K562 (cell line): Measurements from ENCODE around the gene GJE1. TPM values are rescaled to one million over a fixed set of nuclear protein-coding genes. Genes with fewer than 3 reads are reported as not detected.

Source experiments
- ATAC-seq: fragments of 200-7000 bp; cut with Tn5 transposase; 3 replicates; pipeline ENCODE4 v1.9.1; 2020; ENCODE audit warnings: moderate library complexity
- BruUV-seq: library from RNA; stranded (reverse); fragments of 400-500 nt; replicated peaks from 2 replicates; lab custom pipeline; 2021; lab: Mats Ljungman, UMichigan
- CTCF ChIA-PET: fragments of 300-600 bp; formaldehyde crosslinking; extraction: SDS; loops from one replicate; lab custom pipeline; 2021; ENCODE audit warnings: low intra/inter-chr PET ratio; lab: Yijun Ruan, JAX
- POLR2A ChIA-PET: fragments of 300-600, 350-650 bp; sonication (Branson Sonifier 250); formaldehyde crosslinking; extraction: SDS; loops from one replicate; lab custom pipeline; 2021; ENCODE audit warnings: antibody characterized with exemption, inconsistent platforms; lab: Yijun Ruan, JAX
- DNase-seq, 4 experiments: peaks; one replicate each; pipeline versions ENCODE4 v3.0.0 to v3.0.0-alpha.2; 2011 to 2018; ENCODE audit warnings: low spot score in 3 of 4, mixed read lengths in 3 of 4; ENCODE audit errors: extremely low read depth in 1 of 4
- FAIRE-seq: peaks from 2 replicates; lab custom pipeline; 2011; peaks lifted over from hg19 to GRCh38; lab: Jason Lieb, UNC
- H2AFZ ChIP-seq: 2 replicates; pipeline ENCODE4 v1.6.0; 2011; ENCODE audit warnings: low read depth, low read length, control low read depth, inconsistent platforms
- H3K27ac ChIP-seq: fragments of 200-600 bp; 3 replicates; pipeline ENCODE4 v1.8.0; 2011; ENCODE audit warnings: low read depth, mild to moderate bottlenecking, control low read depth, inconsistent platforms, low read length, moderate library complexity, mixed read lengths; ENCODE audit errors: extremely low read depth
- H3K27me3 ChIP-seq, 2 experiments: fragments of 300-600 bp in 1 of 2; 2 replicates in 1 of 2; 3 replicates in 1 of 2; pipeline versions ENCODE4 v1.6.0 to v1.8.0; 2011; ENCODE audit warnings: inconsistent platforms in 2 of 2, low read length in 2 of 2, mild to moderate bottlenecking in 1 of 2, mixed read lengths in 1 of 2, moderate library complexity in 1 of 2; ENCODE audit not compliant: control insufficient read depth in 2 of 2, insufficient read depth in 2 of 2
- H3K36me3 ChIP-seq: fragments of 300-600 bp; 3 replicates; pipeline ENCODE4 v1.8.0; 2011; ENCODE audit warnings: mild to moderate bottlenecking, low read length, inconsistent platforms; ENCODE audit not compliant: control insufficient read depth, insufficient read depth
- H3K4me1 ChIP-seq, 2 experiments: fragments of 200-600 bp in 1 of 2; replicated peaks in 1 of 2; 2 replicates in 1 of 2; 3 replicates in 1 of 2; pipeline versions ENCODE4 v1.5.1 to v1.8.0; 2011; ENCODE audit warnings: inconsistent platforms in 2 of 2, low read length in 2 of 2, mild to moderate bottlenecking in 1 of 2, mixed read lengths in 1 of 2, moderate library complexity in 1 of 2; ENCODE audit not compliant: control insufficient read depth in 2 of 2, insufficient read depth in 2 of 2
- H3K4me2 ChIP-seq: 2 replicates; pipeline ENCODE4 v1.6.1; 2011; ENCODE audit warnings: low read length, control low read depth, inconsistent platforms, mixed read lengths; ENCODE audit not compliant: insufficient read depth
- H3K4me3 ChIP-seq: fragments of 200-600 bp; sonication (generic), shearing (Covaris generic); 2 replicates; pipeline ENCODE4 v1.5.1; 2016; ENCODE audit warnings: control low read depth, inconsistent platforms
- H3K79me2 ChIP-seq: fragments of 200-600 bp; 3 replicates; pipeline ENCODE4 v1.8.0; 2011; ENCODE audit warnings: low read length, inconsistent platforms; ENCODE audit not compliant: control insufficient read depth, insufficient read depth
- H3K9ac ChIP-seq, 2 experiments: 2 replicates each; pipeline versions ENCODE4 v1.6.0 to v1.6.1; 2011; ENCODE audit warnings: low read depth in 2 of 2, low read length in 2 of 2, control low read depth in 1 of 2, inconsistent platforms in 1 of 2, mild to moderate bottlenecking in 1 of 2, mixed read lengths in 1 of 2; ENCODE audit not compliant: insufficient read depth in 1 of 2
- H3K9me1 ChIP-seq: one replicate; pipeline ENCODE4 v1.6.0; 2011; ENCODE audit warnings: inconsistent platforms, mild to moderate bottlenecking, low read length, moderate library complexity; ENCODE audit not compliant: control insufficient read depth, insufficient read depth
- H3K9me3 ChIP-seq: replicated peaks from 2 replicates; pipeline ENCODE4 v1.5.1; 2011; ENCODE audit warnings: low read depth, low read length, inconsistent platforms; ENCODE audit not compliant: control insufficient read depth, insufficient read depth
- H4K20me1 ChIP-seq: replicated peaks from 2 replicates; pipeline ENCODE4 v1.6.1; 2011; ENCODE audit warnings: low read length, inconsistent platforms, mixed read lengths; ENCODE audit not compliant: control insufficient read depth, insufficient read depth
- BRD9 ChIP-seq: fragments of 450-650 bp; IDR thresholded peaks from 2 replicates; pipeline ENCODE4 v1.6.1; 2018; ENCODE audit warnings: low read depth; ENCODE audit not compliant: partially characterized antibody
- CGGBP1 ChIP-seq: fragments of 250-450 bp; sonication (Bioruptor Pico); IDR thresholded peaks from 2 replicates; pipeline ENCODE4 v1.9.0; 2021; ENCODE audit warnings: mild to moderate bottlenecking
- EP300 ChIP-seq: IDR thresholded peaks from 2 replicates; pipeline ENCODE4 v1.6.1; 2012; ENCODE audit warnings: low read length, improper control_type of control experiment
- GABPA ChIP-seq: fragments of 200-800 bp; sonication (Bioruptor generic); conservative IDR thresholded peaks from 2 replicates; pipeline ENCODE4 v1.6.1; 2016; ENCODE audit warnings: low read depth, missing genetic modification characterization, missing compliant biosample characterization
- KHSRP ChIP-seq: fragments of 450-650 bp; IDR thresholded peaks from 2 replicates; pipeline ENCODE4 v1.6.1; 2017
- MECOM ChIP-seq: fragments of 250-450 bp; sonication (Bioruptor Pico); IDR thresholded peaks from 2 replicates; pipeline ENCODE4 v1.8.0; 2022; ENCODE audit warnings: inconsistent platforms
- NR2C2 ChIP-seq, 2 experiments: fragments of 200-800 bp in 1 of 2; sonication (Bioruptor generic) in 1 of 2; sonication (generic) in 1 of 2; formaldehyde crosslinking in 1 of 2; IDR thresholded peaks; 2 replicates each; pipeline versions ENCODE4 v1.6.1 to v1.8.0; 2016 to 2022; ENCODE audit warnings: mild to moderate bottlenecking in 1 of 2, missing compliant biosample characterization in 1 of 2, missing genetic modification characterization in 1 of 2, missing genetic modification reagents in 1 of 2
- POU5F1 ChIP-seq: fragments of 150-350 bp; IDR thresholded peaks from 2 replicates; pipeline ENCODE4 v1.6.1; 2014; ENCODE audit warnings: borderline replicate concordance, low read length, low read depth, mild to moderate bottlenecking; ENCODE audit not compliant: partially characterized antibody
- STAT6 ChIP-seq: sonication (generic); formaldehyde crosslinking; IDR thresholded peaks from 2 replicates; pipeline ENCODE4 v1.8.1; 2023; ENCODE audit warnings: mild to moderate bottlenecking, missing genetic modification reagents
- ZNF224 ChIP-seq: sonication (generic); formaldehyde crosslinking; IDR thresholded peaks from 2 replicates; pipeline ENCODE4 v1.8.0; 2022; ENCODE audit warnings: mild to moderate bottlenecking, missing genetic modification reagents
- WGBS: fragments of 100-300 bp; shearing (Covaris generic); methylation state at CpG from one replicate; pipeline ENCODE4 v1.1.6; 2016; ENCODE audit warnings: low coverage, mixed read lengths; ENCODE audit not compliant: insufficient coverage; ENCODE audit errors: missing lambda C conversion rate; 5-methylcytosine and 5-hydroxymethylcytosine counted together
- in situ Hi-C: fragments of 300-500 bp; cut with MboI; formaldehyde crosslinking; loops from 4 replicates; pipeline ENCODE4 v1.15.0; 2018; ENCODE audit warnings: inconsistent platforms, mixed read lengths
- intact Hi-C: fragments of 100-400 bp; cut with micrococcal nuclease; formaldehyde crosslinking; loops from 2 replicates; pipeline ENCODE4 v1.14.2; 2022
- polyA plus RNA-seq, 8 experiments: library from polyadenylated mRNA; depleted of rRNA in 4 of 8; stranded (reverse) in 5 of 8; unstranded in 3 of 8; fragments of >200 nt; fragmentation: Nextera tagmentation in 2 of 8; fragmentation: Illumina TruSeq in 1 of 8; extraction: Ambion mirVana in 2 of 8; extraction: Trizol in 1 of 8; gene quantifications; 2 replicates each; pipeline versions ENCODE4 v1.2.1 to v1.2.3, GENCODE V29; 2011 to 2014; ENCODE audit warnings: inconsistent platforms in 1 of 8, missing spikeins in 1 of 8
- total RNA-seq, 7 experiments: library from RNA; depleted of rRNA in 6 of 7; stranded (reverse); fragments of >200 nt in 6 of 7; fragmentation: Illumina TruSeq in 2 of 7; extraction: Trizol in 2 of 7; gene quantifications; 2 replicates each; pipeline versions ENCODE4 v1.2.1 to v1.2.3, GENCODE V29; 2011 to 2021; ENCODE audit warnings: low replicate concordance in 1 of 7
- TF ChIP-seq, protein P1 (sequence below), 2 experiments: fragments of 450-650 bp in 1 of 2; IDR thresholded peaks; 2 replicates each; pipeline ENCODE4 v1.6.1; 2011 to 2017; ENCODE audit warnings: low read depth in 2 of 2, antibody characterized with exemption in 1 of 2, borderline replicate concordance in 1 of 2, low read length in 1 of 2, mild to moderate bottlenecking in 1 of 2, mixed read lengths in 1 of 2; ENCODE audit not compliant: control insufficient read depth in 1 of 2
- TF ChIP-seq, protein P2 (sequence below): sonication (generic); formaldehyde crosslinking; IDR thresholded peaks from 2 replicates; pipeline ENCODE4 v1.8.0; 2023; ENCODE audit warnings: mild to moderate bottlenecking, missing genetic modification reagents

GJE1 gene
- total and polyA plus RNA-seq, 9 of the 15 experiments (the other 6 are each of a cell fraction or from before 2014, with no cell fraction given), result not detected

DNA sequence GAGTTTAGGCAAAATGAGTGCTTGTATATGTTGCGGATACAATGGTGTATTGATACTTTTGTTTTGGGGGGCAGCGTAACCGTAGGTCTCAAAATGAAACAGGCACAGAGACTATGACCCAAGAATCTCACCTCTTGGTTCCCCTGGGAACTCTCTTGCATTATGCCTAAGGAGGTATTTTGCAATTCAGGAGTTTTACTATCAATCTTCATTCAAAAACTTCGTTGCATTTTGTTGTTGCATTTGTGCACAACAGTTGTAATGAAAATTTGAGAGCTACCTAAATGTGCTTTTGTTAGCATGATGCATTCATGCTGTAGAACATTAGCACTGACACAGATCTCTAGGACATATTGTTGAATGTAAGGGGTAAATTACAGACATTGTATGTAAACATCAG is 32.5 kb downstream of the GJE1 start:
- FAIRE-seq (no peak), DNase-seq (no peak), ATAC-seq (no peak)
- Histone ChIP-seq H3K79me2 (peaks cover 40% of the 10 kb centered on the region), H3K4me3 (no peak overlapping the region), H3K27ac (no peak overlapping the region), H3K4me1 (0 out of 5 replicates have a peak, but pooled peaks cover 0 to 3% of the 10 kb centered on the region in 2 experiments), H2AFZ (no peak overlapping the region), H3K9me1 (no peaks in the 10 kb centered on the region), H3K4me2 (no peak overlapping the region), H3K9ac (no peak overlapping the region), H4K20me1 (no peaks in the 10 kb centered on the region), H3K27me3 (no peaks in the 10 kb centered on the region), H3K36me3 (peaks cover 22% of the 10 kb centered on the region), H3K9me3 (no peaks in the 10 kb centered on the region)
- in situ Hi-C loops, result no loop called here
- no TSS peak for BruUV-seq
- WGBS, result 91% methylated on average over 4 of the region's 4 CpGs
- POLR2A ChIA-PET, result interaction anchor here (1.0 kb wide), 1 partner anchor 13 kb away, joined by 9 read pairs; no protein-coding TSS in a partner anchor
- CTCF ChIA-PET, result no interaction called here
- intact Hi-C loops, result no loop called here
- TF ChIP-seq CGGBP1 (no peak), STAT6 (no peak), GABPA (tag) (no peak), BRD9 (no peak), NR2C2 (CRISPR knock-in tag; IDR thresholded peaks at IDR 0.05) (no peak), NR2C2 (tag; IDR thresholded peaks at IDR 0.05) (no peak), ZNF224 (CRISPR knock-in tag) (no peak), KHSRP (no peak), MECOM (CRISPR knock-in tag) (no peak), POU5F1 (no peak), EP300 (no peak)
- TF ChIP-seq, protein P1, sequence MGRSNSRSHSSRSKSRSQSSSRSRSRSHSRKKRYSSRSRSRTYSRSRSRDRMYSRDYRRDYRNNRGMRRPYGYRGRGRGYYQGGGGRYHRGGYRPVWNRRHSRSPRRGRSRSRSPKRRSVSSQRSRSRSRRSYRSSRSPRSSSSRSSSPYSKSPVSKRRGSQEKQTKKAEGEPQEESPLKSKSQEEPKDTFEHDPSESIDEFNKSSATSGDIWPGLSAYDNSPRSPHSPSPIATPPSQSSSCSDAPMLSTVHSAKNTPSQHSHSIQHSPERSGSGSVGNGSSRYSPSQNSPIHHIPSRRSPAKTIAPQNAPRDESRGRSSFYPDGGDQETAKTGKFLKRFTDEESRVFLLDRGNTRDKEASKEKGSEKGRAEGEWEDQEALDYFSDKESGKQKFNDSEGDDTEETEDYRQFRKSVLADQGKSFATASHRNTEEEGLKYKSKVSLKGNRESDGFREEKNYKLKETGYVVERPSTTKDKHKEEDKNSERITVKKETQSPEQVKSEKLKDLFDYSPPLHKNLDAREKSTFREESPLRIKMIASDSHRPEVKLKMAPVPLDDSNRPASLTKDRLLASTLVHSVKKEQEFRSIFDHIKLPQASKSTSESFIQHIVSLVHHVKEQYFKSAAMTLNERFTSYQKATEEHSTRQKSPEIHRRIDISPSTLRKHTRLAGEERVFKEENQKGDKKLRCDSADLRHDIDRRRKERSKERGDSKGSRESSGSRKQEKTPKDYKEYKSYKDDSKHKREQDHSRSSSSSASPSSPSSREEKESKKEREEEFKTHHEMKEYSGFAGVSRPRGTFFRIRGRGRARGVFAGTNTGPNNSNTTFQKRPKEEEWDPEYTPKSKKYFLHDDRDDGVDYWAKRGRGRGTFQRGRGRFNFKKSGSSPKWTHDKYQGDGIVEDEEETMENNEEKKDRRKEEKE (IDR thresholded peaks at IDR 0.05; ENCODE audit: borderline replicate concordance in 1 of 2, control insufficient read depth in 1 of 2, low read depth in 2 of 2, low read length in 1 of 2), result no peak
- TF ChIP-seq, protein P2, sequence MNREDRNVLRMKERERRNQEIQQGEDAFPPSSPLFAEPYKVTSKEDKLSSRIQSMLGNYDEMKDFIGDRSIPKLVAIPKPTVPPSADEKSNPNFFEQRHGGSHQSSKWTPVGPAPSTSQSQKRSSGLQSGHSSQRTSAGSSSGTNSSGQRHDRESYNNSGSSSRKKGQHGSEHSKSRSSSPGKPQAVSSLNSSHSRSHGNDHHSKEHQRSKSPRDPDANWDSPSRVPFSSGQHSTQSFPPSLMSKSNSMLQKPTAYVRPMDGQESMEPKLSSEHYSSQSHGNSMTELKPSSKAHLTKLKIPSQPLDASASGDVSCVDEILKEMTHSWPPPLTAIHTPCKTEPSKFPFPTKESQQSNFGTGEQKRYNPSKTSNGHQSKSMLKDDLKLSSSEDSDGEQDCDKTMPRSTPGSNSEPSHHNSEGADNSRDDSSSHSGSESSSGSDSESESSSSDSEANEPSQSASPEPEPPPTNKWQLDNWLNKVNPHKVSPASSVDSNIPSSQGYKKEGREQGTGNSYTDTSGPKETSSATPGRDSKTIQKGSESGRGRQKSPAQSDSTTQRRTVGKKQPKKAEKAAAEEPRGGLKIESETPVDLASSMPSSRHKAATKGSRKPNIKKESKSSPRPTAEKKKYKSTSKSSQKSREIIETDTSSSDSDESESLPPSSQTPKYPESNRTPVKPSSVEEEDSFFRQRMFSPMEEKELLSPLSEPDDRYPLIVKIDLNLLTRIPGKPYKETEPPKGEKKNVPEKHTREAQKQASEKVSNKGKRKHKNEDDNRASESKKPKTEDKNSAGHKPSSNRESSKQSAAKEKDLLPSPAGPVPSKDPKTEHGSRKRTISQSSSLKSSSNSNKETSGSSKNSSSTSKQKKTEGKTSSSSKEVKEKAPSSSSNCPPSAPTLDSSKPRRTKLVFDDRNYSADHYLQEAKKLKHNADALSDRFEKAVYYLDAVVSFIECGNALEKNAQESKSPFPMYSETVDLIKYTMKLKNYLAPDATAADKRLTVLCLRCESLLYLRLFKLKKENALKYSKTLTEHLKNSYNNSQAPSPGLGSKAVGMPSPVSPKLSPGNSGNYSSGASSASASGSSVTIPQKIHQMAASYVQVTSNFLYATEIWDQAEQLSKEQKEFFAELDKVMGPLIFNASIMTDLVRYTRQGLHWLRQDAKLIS (CRISPR knock-in tag), result no peak
